ENCODE data around the gene POLRMT.
A peak's percentile ranks its signal among the peaks of the same experiment; 100 is the strongest.

POLRMT gene

DNA sequence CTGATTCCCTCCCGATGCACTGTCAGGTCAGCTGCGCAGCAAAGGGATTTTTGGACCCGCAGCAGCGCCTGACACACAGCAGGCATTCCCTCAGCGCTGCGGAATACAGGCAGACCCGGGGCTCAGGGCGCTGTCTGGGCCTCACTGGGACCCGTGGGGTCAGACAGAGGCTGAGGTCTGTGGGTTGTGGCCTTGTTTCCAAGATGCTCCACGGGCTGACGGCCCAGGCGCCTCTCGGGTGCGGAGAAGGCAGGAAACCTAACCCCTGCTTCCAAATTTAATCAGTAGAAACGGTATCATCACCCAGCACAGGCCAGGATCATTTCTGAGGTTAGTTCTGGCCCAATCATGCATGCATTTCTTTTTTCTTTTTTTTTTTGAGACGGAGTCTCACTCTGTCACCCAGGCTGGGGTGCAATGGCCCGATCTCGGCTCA is 30.4 kb upstream of the POLRMT start:
- no peak for DNase-seq

DNA sequence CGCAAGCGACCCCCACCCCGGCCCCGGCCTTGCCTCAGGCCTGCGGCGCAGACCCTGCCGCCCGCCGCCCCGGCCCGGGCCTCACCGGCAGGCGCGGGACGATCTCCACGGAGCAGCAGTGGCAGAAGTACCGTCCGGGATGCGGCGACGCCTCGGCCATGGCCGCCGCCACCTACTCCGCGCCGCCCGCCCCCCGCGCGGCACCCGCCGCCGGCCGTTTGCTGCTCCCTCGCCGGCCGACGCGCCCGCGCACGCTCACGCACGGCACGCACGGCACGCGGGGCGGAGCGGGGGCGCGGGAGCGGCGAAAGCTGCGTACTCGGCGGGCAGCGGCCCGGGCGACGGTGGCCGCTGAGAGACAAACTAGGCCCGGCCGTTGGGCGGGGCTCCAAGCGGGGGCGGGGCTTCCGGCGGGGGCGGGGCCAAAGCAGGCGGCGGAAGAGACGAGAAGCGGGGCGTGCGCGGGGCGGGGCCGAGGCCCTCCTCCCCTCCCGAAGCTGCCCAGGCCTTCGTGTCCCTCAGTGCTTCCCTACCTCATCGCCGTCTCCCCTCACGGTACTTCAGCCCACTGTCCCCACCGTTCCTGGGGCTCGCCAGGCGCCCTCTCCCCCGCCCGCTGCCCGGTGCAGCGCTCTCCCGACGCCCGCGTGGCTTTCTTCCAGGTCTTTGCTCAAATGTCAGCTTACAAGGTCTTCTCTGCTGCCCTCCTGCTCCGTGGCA is 29.8 kb upstream of the POLRMT start, which contains the start of gene RNF126:
RNF126 (minus strand) TSS at position 253 of the 720 bp plus-strand sequence; CDS start at position 160, 93 bp downstream.
- peak; percentile 52 to 94 (median 87) for DNase-seq

DNA sequence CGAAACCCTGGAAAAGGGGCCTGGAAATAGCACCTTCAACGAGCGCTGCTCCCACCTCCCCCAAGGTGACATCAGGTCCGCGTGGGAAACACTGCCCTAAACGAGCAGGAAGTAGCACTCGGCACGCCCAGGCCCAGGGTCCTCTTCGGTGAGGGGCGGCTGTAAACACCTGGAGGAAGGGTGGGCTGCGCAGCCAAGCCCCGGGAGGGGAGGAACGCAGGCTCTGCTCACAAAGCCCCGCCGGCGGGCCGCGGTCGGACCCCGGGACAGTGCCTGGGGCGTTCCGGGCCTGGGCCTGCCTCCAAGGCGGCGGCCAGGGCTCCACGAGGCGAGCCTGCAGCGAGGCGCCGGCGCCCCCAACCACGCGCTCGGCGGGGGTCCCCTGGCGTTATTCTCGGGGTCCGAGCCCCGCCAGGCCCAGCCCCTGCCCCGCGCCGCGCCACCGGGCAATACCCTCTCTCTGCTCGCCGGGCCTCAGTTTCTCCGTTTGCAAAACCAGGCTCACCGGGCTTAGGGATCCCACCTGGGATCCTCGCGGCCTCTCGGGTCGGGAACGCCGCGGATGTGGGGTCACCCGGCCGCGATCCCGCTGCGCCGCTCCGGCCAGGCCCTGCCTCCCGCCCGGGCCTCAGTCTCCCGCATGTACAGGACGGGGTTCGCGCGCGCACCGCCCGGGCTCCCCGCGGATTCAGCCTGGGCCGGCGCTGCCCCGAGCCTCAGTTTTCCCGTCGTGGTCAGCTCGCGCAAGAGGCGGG is 29.0 kb upstream of the POLRMT start:
- DNase-seq = no peak

DNA sequence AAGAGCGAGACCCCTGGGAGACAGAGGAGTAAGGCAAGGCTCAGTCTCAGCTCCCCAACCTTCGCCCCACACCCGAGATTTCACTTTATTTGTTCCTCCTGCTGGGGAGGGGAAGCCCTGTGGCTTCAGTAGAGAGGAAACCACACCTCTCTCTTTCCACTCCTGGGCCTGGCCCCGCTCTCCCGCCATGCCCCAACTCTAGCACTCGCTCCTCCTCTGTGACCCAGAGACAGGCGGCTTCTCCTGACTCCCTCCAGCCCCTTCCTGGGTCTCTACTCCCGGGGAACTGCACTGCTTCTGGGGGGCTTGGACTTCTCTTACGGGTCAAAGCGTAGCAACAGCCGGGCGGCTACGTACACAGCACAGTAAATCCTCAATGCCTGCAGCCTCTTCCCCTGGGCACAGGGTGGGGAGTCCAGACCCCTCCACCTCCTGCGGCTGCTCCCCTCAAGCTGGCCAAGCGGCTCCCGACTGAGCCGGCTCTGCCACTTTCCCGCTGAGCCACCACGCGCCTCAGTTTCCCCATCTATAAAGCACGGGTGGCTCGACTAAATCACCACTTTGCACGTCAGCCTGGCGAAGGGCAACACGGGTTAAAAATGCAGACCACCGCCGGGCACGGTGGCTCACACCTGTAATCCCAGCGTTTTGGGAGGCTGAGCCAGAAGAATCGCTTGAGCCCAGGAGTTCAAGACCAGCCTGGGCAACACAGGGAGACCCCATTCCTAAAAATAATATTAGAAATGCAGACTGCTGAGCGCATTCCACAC is 28.3 kb upstream of the POLRMT start:
- no peak for DNase-seq

DNA sequence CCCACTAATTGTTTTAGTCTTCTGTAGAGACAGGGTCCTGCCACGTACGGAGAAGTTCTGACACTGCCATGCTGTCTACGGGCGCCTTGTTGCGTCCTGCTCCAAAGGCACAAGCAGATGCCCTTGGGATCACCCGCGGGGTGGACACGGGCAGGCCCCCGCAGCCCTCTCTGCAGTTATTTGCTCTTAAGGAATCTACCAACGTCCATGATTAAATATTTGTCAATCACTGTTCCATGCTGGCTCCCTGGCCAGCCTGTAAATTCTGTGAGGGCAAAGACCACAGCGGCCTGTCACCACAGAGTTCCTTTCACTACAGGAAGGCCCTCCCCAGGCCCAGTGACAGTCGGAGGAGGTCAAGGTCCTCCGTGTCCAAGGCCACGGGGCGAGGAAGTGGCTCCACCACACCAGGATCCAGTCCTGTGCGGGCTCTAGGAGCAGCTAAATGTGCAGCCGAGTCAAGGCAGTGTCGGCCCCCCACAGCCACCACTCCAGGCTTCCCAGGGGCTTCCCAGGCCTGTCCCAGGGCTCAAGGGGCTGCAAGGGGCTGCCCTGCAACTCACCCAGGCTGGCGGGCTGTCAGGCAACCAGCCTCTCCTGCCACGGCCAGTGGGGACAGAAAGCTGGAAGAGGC is 27.6 kb upstream of the POLRMT start:
- DNase-seq = no peak

DNA sequence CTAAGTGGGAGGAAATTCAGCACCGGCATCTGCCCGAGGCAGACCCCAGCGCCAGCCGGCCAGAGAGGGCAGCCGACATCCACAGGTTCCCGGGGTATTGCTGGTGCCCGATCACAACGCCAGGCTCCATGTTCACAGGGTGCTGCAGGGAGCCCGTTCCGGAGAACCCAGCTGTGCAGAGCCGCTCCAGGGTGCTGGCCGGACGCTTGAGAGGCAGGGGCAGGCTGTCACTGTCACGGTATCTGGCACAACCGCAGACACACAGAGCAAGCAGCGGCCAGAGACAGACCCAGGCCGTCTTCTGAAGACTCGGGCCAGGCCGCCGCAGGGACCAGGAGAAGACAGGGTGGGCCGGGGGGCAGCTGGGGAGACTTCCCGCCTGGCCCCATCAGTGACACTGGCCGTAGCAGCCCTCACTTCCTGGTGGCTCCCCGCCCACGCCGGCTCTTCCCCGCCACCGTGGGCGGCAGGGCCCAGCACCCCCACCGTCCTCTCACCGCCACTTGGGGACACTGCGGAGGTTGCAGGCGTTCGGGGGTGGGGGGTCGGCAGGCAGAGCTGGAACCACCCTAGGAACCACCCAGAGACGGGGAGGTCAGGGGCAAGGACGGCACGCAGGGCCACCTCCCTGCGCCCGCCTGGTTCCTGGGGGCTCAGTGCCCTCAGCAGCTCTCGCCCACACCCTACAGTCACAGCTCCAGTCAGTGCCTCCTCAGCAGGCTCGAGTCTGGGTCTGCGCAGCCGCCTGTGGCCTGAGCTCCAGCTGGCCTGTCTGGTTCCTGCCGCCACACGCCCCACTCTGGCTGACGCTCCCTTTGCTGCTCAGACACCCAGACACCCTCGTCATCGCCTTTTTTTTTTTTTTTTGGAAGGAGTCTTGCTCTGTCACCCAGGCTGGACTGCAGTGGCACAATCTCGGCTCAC is 25.8 kb upstream of the POLRMT start:
- DNase-seq = peak in 26 of 58 donors; percentile 10 to 71 (median 30)

DNA sequence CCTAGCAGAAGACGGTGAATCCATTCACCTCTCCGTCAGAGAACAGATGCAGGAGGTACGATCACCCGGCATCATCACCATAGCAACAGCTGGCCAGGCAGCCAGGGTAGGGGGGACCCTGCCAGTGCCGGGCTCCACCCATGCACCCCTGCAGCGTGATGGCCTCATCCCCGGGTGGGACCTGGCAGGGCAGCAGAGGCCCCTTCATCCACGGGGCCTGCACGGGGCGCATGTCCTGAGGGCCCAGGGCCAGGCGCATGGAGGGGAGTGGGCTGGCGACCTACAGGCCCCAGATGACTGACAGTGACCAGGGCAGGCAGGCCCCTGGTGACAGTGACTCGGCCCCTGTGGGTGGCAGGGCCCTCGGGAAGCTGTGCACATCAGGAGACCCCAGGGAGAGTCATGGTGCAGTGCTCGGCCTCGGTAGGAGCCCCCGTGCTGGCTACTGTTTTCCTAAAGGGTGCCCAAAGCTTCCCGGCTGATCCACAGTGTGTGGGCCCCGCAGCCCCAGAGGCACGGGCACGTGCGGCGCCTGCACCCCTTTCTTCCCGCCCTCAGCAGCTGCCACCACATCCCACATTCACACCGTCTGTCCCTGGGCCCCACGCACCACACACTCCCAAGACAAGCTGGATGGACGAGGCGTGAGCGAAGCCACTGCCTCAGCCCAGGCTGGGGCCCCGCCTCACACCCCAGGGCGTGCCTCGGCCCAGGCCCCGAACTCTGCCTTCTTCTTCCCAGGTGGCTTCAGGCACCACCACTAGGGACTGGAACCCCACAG is 24.9 kb upstream of the POLRMT start:
- peak in 9 of 58 donors; percentile 6 to 50 (median 17) for DNase-seq

DNA sequence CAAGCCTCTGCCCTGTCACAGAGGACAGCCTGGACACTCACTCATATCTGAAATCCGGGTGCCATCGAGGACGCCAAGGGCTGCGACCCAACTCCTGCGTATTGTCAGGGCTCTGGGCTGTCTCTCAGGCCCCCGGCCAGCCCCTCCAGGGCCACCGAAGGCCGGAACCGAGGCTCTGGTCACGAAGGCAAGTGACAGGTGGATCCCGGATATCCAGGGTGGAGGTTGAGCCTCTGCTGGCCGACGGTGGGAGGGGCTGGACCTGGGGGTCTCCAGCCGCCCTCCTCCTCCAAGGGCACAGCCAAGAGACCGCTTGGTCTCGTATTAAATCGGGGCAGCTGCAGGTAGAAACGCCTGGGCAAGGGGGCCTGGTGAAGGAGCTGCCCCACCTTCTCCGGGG is 24.3 kb upstream of the POLRMT start:
- DNase-seq = no peak

DNA sequence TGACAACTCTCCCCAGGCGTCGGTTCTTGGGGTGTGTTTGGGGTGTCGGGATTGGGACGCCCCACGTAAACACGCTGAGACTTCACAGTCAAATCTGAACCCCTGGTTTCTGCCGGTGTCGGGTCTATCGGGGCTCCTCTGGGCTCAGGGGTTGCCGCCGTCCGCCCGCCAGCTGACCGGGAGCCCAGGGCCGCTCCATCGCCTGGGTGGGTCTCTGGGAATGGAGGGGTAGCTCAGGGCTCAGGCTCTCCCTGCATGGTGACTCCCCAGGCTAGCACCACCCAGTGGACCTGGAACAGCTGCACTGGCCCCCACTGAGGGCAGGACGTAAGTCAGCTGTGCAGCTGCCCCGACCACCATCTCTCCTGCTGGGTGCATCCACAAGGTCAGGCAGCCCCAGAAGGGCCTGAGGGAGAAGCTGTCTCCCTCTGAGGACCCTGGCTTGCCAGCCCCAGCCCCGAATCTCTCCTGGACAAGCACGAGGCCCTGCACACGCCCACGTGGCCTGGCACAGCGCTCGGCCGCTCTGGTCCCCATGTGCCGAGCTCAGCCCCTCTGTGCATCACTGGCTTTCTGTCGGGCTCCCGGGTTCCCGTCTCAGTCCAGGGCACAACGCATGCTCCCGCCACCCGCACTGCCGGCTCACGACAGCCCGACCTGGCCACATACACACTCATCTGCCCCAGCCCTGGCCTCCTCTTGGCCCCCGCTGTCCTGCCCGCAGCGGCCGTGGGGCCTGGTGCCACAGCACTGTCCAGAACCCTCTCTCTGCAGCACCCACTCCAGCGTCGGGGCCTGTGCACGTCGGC is 23.6 kb upstream of the POLRMT start:
- DNase-seq = no peak

DNA sequence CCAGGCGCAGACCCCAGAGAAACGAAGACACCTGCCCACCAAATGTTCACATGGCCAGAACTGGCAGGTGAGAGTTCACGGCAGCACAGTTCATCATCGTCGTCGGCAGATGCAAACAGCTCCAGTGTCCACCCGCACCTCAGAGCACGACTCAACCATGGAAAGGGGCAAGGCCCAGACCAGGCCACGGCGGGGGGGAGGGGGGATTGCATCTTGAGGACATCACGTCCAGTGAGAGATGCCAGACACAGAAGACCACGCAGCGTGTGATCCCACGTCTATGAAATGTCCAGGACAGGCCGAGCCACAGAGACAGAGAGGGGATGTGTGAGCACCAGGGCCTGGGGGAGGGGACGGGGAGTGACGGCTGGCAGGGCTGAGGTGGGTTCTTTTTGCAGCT is 22.4 kb upstream of the POLRMT start:
- no peak for DNase-seq

DNA sequence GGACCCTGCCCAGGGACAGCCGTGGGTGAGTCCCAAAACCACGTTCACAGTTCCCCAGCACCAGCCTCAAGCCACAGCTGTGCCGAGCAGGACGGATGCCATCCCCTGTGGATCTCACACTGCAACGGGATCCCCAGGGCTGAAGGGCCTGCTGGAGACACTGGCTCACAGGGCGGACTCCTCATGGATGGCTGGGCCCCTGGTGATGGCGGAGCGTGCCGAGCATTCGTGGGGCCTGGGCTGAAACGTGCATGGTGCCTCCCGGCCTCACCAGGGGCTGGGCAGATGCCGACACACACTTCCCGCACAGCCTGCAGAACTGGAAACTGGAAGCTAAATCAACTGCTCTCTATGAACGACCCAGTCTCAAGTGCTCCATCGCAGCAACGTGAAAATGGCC is 20.1 kb upstream of the POLRMT start:
- no peak for DNase-seq

DNA sequence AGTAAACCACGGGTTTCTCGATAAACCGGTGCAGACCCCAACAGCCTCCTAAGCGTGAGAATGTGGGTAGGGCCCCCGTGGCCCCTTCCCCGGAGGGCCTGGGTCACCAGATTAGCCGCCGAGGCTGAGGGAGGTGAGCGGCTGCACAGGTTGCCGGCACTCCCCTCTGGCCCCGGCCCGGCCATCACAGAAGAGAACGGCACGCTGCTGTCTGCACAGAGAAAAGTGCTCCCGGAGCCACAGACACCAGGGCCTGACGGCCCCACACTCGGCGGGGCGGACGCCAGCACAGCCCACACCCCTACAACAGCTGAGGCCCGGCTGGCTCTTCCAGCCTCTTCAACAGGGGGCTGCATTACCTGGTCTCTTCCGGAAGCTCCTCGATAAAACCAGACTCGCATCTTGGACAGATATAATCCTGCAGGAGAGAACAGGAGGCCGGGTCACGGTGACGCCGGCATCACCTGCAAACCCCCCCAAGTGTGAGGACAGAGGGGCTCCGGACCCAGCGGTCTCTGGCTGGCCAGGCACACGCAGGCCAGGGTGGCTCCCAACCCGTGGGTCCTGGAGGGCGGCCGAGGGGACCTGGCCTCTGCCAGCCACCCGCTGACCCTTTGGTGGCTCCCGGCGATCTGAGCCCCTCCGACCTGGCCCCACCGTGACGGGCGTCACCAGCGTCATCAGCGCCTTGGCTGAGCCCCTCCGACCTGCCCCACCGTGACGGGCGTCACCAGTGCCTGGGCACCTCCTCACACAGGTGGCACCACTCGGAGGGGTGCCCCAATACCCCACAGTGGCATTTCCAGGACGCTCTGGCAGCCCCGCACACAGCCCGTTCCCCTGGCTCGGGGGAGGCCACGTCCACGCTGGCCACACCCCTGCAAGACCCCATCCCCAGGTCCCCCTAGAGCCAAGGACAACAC is 19.4 kb upstream of the POLRMT start:
- no peak for DNase-seq

DNA sequence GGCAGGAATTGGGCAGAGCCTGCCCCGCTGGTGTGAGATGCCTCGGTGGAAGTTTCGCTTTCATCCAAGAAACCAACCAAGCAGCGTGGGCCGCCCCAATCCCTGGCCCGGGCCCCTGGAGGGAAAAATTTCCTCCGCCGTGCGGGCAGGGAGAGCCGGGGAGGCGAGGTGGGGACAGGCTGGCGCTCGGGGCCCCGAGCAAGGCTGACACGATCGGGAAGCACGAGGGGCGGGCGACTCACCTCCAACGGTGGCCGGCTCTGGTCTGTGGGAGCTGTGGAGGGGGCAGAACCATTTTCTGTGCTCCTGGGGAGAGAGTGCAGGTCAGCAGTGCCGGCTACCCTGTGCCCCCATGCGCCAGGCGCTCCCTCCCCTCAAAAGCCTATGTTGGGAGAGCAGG is 18.7 kb upstream of the POLRMT start:
- no peak for DNase-seq

DNA sequence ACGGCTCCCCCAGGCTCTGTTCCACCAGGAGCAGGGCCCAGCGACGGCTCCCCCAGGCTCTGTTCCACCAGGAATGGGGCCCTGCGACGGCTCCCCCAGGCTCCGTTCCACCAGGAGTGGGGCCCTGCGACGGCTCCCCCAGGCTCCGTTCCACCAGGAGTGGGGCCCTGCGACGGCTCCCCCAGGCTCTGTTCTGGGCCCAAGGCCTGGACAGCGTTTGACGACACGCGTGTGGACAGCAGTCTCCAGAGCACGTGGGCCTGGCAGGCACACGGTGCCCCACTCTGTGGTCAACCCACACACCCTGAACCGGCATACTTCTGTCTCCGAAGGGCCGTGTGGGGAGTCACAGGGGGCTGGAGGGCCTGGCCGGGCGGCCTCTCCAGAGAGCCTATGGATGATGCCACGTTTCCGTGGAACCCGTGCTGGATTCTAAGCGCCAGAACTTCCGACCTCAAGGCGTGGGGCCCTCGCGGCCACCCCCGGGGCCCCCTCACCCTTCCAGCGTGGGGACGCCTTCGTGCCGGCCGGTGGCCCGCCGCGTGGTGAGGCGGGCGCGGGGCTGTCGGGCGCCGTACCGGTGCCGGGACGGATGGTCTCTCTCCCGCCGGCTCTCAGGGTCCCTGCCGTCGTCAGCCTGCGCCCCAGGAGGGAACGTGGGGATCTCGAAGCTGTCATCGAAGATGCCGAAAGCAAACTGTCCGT is 17.9 kb upstream of the POLRMT start:
- no peak for DNase-seq

DNA sequence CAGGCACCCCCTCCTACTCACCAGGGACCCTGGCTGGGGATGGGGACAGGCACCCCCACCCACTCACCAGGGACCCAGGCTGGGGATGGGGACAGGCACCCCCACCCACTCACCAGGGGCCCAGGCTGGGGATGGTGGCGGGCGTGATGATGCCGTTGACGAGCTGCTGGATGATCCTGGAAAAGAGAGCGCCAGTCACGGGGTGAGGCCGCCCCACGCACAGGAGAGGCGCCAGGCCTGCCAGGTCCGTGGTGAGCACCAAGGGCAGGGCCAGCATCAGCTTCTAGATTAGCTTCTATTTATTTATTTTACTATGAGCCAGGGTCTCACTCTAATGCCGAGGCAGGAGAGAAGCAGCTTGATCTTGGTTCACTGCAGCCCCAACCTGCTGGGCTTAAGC is 16.8 kb upstream of the POLRMT start:
- no peak for DNase-seq

DNA sequence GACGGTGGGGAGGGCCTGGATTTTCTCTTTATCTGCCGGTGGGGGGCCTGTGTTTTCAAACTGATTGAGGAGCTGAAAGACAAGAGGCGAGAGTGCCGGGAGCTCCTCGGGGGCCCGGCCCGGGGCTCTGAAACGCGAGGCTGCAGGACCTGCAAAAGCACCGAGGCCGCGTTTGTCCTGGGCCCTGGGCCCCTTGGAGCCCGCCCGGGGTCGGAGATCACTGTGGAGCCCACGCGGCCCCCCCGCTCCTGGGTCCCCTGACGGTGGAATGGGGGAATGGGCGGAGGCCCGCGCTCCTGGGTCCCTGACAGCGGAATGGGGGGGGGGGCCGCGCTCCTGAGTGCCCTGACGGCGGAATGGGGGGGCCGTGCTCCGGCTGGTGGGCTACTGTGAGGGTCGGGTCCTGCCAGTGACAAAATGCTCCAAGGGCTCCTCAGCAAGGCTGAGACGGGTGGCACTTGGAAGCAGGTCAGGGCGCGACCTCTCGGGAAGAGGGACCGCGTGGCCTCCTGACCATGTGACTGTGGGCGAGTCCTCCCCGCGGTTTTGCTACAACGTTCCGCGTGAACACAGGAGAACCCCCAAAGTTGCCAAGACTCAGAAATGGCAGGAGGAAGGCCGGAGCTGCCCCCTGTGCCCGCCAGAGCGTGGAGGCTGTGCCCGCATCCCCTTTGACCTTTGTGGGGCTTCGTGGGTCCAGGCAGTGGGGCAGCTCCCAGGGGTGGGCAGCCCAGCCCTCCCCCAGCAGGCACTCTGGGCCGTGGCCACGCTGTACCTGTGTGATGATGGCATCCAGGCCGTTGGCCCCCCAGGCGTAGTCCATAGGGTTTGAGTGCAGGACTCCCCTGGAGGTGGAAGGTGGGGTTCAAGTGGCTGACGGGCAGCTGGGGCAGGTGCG is 15.8 kb upstream of the POLRMT start:
- DNase-seq = no peak

All from anterior cingulate cortex (tissue), 58 donors.